ENCODE measurements around the gene SLC12A2. TPM values are rescaled to one million over a fixed set of nuclear protein-coding genes. Genes with fewer than 3 reads are reported as not detected.

SLC12A2 gene
- total and polyA plus RNA-seq, 9 of the 15 experiments (the other 6 are each of a cell fraction or from before 2014, with no cell fraction given) = 5.1 to 20.3 (median 12.6) TPM

DNA sequence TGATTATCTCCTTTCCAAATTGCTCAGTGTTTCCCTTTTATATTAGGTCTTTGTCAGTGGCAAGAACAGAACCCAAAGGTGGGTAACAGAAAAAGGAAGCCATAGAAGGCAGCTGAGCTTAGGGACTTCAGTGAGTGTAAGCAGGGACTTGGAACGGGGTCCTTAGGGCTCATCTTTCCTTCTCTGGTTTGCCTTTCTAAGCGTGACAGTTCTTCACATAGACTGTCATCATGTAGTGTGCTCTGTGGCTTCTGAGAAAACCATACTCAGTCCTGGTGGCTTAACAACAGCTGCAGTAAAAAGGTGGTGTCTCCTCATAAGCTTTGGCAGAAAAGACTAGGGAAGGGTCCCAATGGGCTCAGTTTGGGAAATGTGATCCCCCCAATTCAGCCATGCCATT is 108.8 kb downstream of the SLC12A2 start:
- no peak for ATAC-seq
- Histone ChIP-seq H3K79me2 (ENCODE audit: control insufficient read depth, insufficient read depth, low read length) (no peaks in the 10 kb centered on the region), H3K9me3 (replicated peaks; ENCODE audit: control insufficient read depth, insufficient read depth, low read depth, low read length) (no peaks in the 10 kb centered on the region), H3K4me3 (no peak overlapping the region), H3K36me3 (ENCODE audit: control insufficient read depth, insufficient read depth, low read length) (no peaks in the 10 kb centered on the region), H3K4me2 (ENCODE audit: insufficient read depth, low read length) (no peak overlapping the region), H3K27ac (ENCODE audit: extremely low read depth, low read depth, low read length) (no peak overlapping the region), H2AFZ (ENCODE audit: low read depth, low read length) (no peak overlapping the region), H3K9me1 (ENCODE audit: control insufficient read depth, insufficient read depth, low read length) (no peaks in the 10 kb centered on the region), H3K27me3 (ENCODE audit: control insufficient read depth in 2 of 2, insufficient read depth in 2 of 2, low read length in 2 of 2) (no peaks in the 10 kb centered on the region), H4K20me1 (replicated peaks; ENCODE audit: control insufficient read depth, insufficient read depth, low read length) (no peaks in the 10 kb centered on the region), H3K9ac (ENCODE audit: insufficient read depth in 1 of 2, low read depth in 2 of 2, low read length in 2 of 2) (no peak overlapping the region), H3K4me1 (replicated peaks in 1 of 2; ENCODE audit: control insufficient read depth in 2 of 2, insufficient read depth in 2 of 2, low read length in 2 of 2) (peaks cover 0 to 10% of the 10 kb centered on the region in 2 experiments; a peak in 2 of 5 replicates)
- intact Hi-C loops (cut with micrococcal nuclease) (no loop called here), in situ Hi-C loops (cut with MboI) (no loop called here)
- no peak for DNase-seq (ENCODE audit: extremely low read depth in 1 of 4, low spot score in 3 of 4)
- WGBS (ENCODE audit: insufficient coverage, low coverage, missing lambda C conversion rate) = 74% methylated on average over 2 of the region's 2 CpGs
- TF ChIP-seq EP400 (IDR thresholded peaks at IDR 0.05) (no peak), POLR2G (IDR thresholded peaks at IDR 0.05; ENCODE audit: low read depth, low read length) (no peak), NFIC (IDR thresholded peaks at IDR 0.05) (no peak)
- no peak for FAIRE-seq
- POLR2A ChIA-PET = no interaction called here
- CTCF ChIA-PET (ENCODE audit: low intra/inter-chr PET ratio) = no interaction called here
- no TSS peak for BruUV-seq (replicated peaks)

DNA sequence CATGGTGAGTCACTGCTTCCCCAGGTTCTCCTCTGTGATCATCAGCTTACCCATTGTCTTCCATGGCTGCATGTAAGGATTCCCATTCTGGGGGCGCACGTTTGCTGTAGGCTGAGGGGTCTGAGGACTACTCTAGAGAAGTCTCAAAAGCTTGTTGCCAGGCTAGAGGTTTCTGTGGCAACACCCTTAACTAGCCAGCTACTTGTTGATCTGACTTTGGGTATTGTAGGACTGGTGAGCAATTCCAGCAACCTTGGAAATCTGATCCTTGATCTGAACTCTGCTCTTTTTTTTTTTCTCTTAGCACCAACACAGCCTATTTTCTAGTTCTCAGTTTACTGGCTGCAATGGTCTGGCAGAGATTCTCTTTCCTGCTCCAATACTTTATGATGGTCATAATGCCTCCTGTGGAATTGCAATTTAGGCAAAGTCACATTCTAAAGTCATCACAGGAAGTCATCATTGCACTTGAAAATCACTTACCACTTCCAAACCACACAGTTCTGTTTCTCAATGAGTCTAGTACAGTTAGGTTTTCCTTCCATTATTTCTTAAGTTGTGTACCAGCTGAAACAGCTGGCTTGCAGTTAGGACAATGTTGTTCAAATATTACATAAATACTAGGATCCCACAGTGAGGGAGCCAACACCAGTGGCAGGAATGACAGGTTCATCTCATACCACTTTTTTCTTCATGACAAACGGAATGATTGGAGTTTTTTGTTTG is 110.3 kb downstream of the SLC12A2 start:
- 56% methylated on average over 3 of the region's 3 CpGs for WGBS (ENCODE audit: insufficient coverage, low coverage, missing lambda C conversion rate)
- DNase-seq (ENCODE audit: extremely low read depth in 1 of 4, low spot score in 3 of 4) (no peak), FAIRE-seq (no peak), ATAC-seq (no peak)
- H3K9me1 ChIP-seq (ENCODE audit: control insufficient read depth, insufficient read depth, low read length) = no peaks in the 10 kb centered on the region
- H3K4me2 ChIP-seq (ENCODE audit: insufficient read depth, low read length) = no peak overlapping the region
- no peaks in the 10 kb centered on the region for H4K20me1 ChIP-seq (replicated peaks; ENCODE audit: control insufficient read depth, insufficient read depth, low read length)
- no peak overlapping the region for H3K9ac ChIP-seq (ENCODE audit: insufficient read depth in 1 of 2, low read depth in 2 of 2, low read length in 2 of 2)
- BruUV-seq (replicated peaks) = no TSS peak
- no peak overlapping the region for H2AFZ ChIP-seq (ENCODE audit: low read depth, low read length)
- H3K79me2 ChIP-seq (ENCODE audit: control insufficient read depth, insufficient read depth, low read length) = no peaks in the 10 kb centered on the region
- intact Hi-C loops (cut with micrococcal nuclease) = no loop called here
- H3K4me1 ChIP-seq (replicated peaks in 1 of 2; ENCODE audit: control insufficient read depth in 2 of 2, insufficient read depth in 2 of 2, low read length in 2 of 2) = peaks cover 0 to 14% of the 10 kb centered on the region in 2 experiments; a peak in 3 of 5 replicates
- H3K9me3 ChIP-seq (replicated peaks; ENCODE audit: control insufficient read depth, insufficient read depth, low read depth, low read length) = no peaks in the 10 kb centered on the region
- H3K4me3 ChIP-seq = no peak overlapping the region
- no peaks in the 10 kb centered on the region for H3K36me3 ChIP-seq (ENCODE audit: control insufficient read depth, insufficient read depth, low read length)
- ChIA-PET CTCF (ENCODE audit: low intra/inter-chr PET ratio) (interaction anchor here (0.7 kb wide), 1 partner anchor 42 kb away, joined by 3 read pairs; no protein-coding TSS in a partner anchor), POLR2A (interaction anchor here (0.7 kb wide), 1 partner anchor 274 kb away, joined by 3 read pairs; no protein-coding TSS in a partner anchor)
- in situ Hi-C loops (cut with MboI) = no loop called here
- H3K27me3 ChIP-seq (ENCODE audit: control insufficient read depth in 2 of 2, insufficient read depth in 2 of 2, low read length in 2 of 2) = no peaks in the 10 kb centered on the region
- no peak overlapping the region for H3K27ac ChIP-seq (ENCODE audit: extremely low read depth, low read depth, low read length)
- no peak for TF ChIP-seq ERF (CRISPR knock-in tag; IDR thresholded peaks at IDR 0.05)
- no peak for TF ChIP-seq KLF1 (tag; IDR thresholded peaks at IDR 0.05)
- TF ChIP-seq ZNF146 (CRISPR knock-in tag; IDR thresholded peaks at IDR 0.05; ENCODE audit: unreplicated experiment) = no peak
- TF ChIP-seq, protein P1, sequence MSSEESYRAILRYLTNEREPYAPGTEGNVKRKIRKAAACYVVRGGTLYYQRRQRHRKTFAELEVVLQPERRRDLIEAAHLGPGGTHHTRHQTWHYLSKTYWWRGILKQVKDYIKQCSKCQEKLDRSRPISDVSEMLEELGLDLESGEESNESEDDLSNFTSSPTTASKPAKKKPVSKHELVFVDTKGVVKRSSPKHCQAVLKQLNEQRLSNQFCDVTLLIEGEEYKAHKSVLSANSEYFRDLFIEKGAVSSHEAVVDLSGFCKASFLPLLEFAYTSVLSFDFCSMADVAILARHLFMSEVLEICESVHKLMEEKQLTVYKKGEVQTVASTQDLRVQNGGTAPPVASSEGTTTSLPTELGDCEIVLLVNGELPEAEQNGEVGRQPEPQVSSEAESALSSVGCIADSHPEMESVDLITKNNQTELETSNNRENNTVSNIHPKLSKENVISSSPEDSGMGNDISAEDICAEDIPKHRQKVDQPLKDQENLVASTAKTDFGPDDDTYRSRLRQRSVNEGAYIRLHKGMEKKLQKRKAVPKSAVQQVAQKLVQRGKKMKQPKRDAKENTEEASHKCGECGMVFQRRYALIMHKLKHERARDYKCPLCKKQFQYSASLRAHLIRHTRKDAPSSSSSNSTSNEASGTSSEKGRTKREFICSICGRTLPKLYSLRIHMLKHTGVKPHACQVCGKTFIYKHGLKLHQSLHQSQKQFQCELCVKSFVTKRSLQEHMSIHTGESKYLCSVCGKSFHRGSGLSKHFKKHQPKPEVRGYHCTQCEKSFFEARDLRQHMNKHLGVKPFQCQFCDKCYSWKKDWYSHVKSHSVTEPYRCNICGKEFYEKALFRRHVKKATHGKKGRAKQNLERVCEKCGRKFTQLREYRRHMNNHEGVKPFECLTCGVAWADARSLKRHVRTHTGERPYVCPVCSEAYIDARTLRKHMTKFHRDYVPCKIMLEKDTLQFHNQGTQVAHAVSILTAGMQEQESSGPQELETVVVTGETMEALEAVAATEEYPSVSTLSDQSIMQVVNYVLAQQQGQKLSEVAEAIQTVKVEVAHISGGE (CRISPR knock-in tag; IDR thresholded peaks at IDR 0.05) = no peak
- TF ChIP-seq ZFPM2 (CRISPR knock-in tag; IDR thresholded peaks at IDR 0.05) = no peak
- TF ChIP-seq EGR1 (conservative IDR thresholded peaks at IDR 0.05) = no peak
- TF ChIP-seq ZZZ3 (IDR thresholded peaks at IDR 0.05) = no peak
- TF ChIP-seq SMARCA5 (IDR thresholded peaks at IDR 0.05) = no peak
- TF ChIP-seq SP2 (IDR thresholded peaks at IDR 0.05; ENCODE audit: extremely low read depth, low read depth, low read length, poor library complexity, severe bottlenecking) = no peak
